Measurements from ENCODE around the gene CNTNAP4.

The CNTNAP4 gene

DNA sequence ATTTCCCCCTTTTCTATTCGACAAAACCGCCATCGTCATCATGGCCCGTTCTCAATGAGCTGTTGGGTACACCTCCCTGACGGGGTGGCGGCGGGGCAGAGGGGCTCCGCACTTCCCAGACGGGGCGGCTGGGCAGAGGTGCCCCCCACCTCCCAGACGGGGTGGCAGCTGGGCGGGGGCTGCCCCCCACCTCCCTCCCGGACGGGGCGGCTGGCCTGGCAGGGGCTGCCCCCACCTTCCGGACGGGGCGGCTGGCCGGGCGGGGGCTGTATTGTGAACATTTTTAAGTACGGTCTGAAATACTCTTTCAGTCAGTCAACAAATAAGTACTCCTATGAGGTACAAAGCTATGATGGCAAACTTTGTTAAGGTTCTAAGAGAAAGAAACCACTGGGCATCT lies 222.8 kb downstream of the CNTNAP4 start:
- TF ChIP-seq, protein P1, sequence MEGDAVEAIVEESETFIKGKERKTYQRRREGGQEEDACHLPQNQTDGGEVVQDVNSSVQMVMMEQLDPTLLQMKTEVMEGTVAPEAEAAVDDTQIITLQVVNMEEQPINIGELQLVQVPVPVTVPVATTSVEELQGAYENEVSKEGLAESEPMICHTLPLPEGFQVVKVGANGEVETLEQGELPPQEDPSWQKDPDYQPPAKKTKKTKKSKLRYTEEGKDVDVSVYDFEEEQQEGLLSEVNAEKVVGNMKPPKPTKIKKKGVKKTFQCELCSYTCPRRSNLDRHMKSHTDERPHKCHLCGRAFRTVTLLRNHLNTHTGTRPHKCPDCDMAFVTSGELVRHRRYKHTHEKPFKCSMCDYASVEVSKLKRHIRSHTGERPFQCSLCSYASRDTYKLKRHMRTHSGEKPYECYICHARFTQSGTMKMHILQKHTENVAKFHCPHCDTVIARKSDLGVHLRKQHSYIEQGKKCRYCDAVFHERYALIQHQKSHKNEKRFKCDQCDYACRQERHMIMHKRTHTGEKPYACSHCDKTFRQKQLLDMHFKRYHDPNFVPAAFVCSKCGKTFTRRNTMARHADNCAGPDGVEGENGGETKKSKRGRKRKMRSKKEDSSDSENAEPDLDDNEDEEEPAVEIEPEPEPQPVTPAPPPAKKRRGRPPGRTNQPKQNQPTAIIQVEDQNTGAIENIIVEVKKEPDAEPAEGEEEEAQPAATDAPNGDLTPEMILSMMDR (conservative IDR thresholded peaks at IDR 0.05; ENCODE audit: low read depth, low read length) = no peak
- Histone ChIP-seq H3K4me2 (no peak overlapping the region), H3K27me3 (ENCODE audit: insufficient read depth, low read depth) (no peaks in the 10 kb centered on the region), H3K9ac (no peak overlapping the region), H3K4me1 (ENCODE audit: low read depth, poor library complexity, severe bottlenecking) (no peaks in the 10 kb centered on the region), H3K79me2 (ENCODE audit: insufficient read depth, low read depth) (no peaks in the 10 kb centered on the region), H2AFZ (ENCODE audit: low read depth) (no peak overlapping the region), H3K36me3 (ENCODE audit: insufficient read depth) (no peaks in the 10 kb centered on the region), H4K20me1 (ENCODE audit: insufficient read depth) (no peaks in the 10 kb centered on the region), H3K27ac (no peak overlapping the region), H3K4me3 (IDR thresholded peaks at IDR 0.05; ENCODE audit: insufficient read depth, low read depth, low read length) (no peak overlapping the region)

DNA sequence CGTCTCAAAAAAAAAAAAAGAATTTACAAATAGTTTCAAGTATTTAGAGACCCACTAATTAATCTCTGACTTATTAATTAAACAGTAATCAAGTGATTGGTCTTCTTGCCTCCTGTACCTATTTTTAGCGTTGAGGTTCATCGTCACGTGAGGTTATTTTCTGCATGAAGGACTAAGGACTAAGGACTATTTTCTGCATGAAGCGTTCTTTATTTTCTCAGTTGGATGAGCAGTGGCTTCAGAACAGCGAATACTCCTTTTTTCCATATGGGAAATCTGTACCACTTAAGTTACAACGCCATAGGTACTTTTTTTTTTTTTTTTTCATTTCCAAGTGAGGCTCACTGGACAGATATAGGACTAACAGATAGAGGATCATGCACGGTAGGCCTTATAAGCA lies 224.9 kb downstream of the CNTNAP4 start:
- Histone ChIP-seq H3K79me2 (ENCODE audit: insufficient read depth, low read depth) (no peaks in the 10 kb centered on the region), H3K27ac (no peak overlapping the region), H3K27me3 (ENCODE audit: insufficient read depth, low read depth) (no peaks in the 10 kb centered on the region), H3K4me3 (IDR thresholded peaks at IDR 0.05; ENCODE audit: insufficient read depth, low read depth, low read length) (no peak overlapping the region), H2AFZ (ENCODE audit: low read depth) (no peak overlapping the region), H3K9ac (no peak overlapping the region), H3K36me3 (ENCODE audit: insufficient read depth) (no peaks in the 10 kb centered on the region), H3K4me2 (no peak overlapping the region), H4K20me1 (ENCODE audit: insufficient read depth) (no peaks in the 10 kb centered on the region), H3K4me1 (ENCODE audit: low read depth, poor library complexity, severe bottlenecking) (no peaks in the 10 kb centered on the region)
- TF ChIP-seq, protein P1 (conservative IDR thresholded peaks at IDR 0.05; ENCODE audit: low read depth, low read length) = no peak

GRCh38 chr16:76502555-76502954 lies 225.4 kb downstream of the CNTNAP4 start:
- Histone ChIP-seq H3K79me2 (ENCODE audit: insufficient read depth, low read depth) (no peaks in the 10 kb centered on the region), H2AFZ (ENCODE audit: low read depth) (no peak overlapping the region)

DNA sequence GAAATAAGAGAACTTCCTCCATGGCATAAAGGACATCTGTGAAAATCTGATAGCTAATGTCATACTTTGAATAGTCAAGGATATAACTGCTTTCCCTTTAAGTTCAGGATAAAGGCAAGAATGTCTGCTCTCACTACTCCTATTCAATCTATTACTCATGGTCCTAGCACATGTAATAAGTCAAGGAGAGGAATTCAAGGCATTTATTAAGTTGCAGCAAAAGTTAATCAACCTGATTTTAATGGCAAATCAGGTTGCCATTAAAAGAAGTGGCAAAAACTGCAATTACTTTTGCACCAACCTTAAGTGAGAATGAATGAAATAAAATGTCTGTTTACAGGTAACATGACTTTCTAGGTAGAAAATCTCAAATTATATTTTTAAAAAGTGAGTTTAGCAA lies 225.9 kb downstream of the CNTNAP4 start:
- Histone ChIP-seq H3K27me3 (ENCODE audit: insufficient read depth, low read depth) (no peaks in the 10 kb centered on the region), H3K79me2 (ENCODE audit: insufficient read depth, low read depth) (no peaks in the 10 kb centered on the region), H2AFZ (ENCODE audit: low read depth) (no peak overlapping the region), H3K4me1 (ENCODE audit: low read depth, poor library complexity, severe bottlenecking) (no peaks in the 10 kb centered on the region), H3K9ac (no peak overlapping the region), H3K27ac (no peak overlapping the region), H4K20me1 (ENCODE audit: insufficient read depth) (no peaks in the 10 kb centered on the region), H3K4me3 (IDR thresholded peaks at IDR 0.05; ENCODE audit: insufficient read depth, low read depth, low read length) (no peak overlapping the region), H3K4me2 (no peak overlapping the region), H3K36me3 (ENCODE audit: insufficient read depth) (no peaks in the 10 kb centered on the region)
- TF ChIP-seq, protein P1 (conservative IDR thresholded peaks at IDR 0.05; ENCODE audit: low read depth, low read length) = no peak

More at GRCh38 chr16:76502555-76502954, 225.4 kb downstream of the CNTNAP4 start:
- Histone ChIP-seq H3K4me3 (IDR thresholded peaks at IDR 0.05; ENCODE audit: insufficient read depth, low read depth, low read length) (no peak overlapping the region), H3K4me1 (ENCODE audit: low read depth, poor library complexity, severe bottlenecking) (no peaks in the 10 kb centered on the region), H3K9ac (no peak overlapping the region), H4K20me1 (ENCODE audit: insufficient read depth) (no peaks in the 10 kb centered on the region), H3K27ac (no peak overlapping the region), H3K4me2 (no peak overlapping the region), H3K36me3 (ENCODE audit: insufficient read depth) (no peaks in the 10 kb centered on the region), H3K27me3 (ENCODE audit: insufficient read depth, low read depth) (no peaks in the 10 kb centered on the region)
- TF ChIP-seq, protein P1 (conservative IDR thresholded peaks at IDR 0.05; ENCODE audit: low read depth, low read length) = no peak
